ENCODE measurements around the gene ABCA9. TPM values are rescaled to one million over a fixed set of nuclear protein-coding genes. Genes with fewer than 3 reads are reported as not detected.
"Not testable (repeated sequence)": the region's sequence is repeated elsewhere in the genome, so short reads cannot be mapped to it uniquely, and the experiment has no call there.

The ABCA9 gene
- total and polyA plus RNA-seq, 2 of the 13 experiments (the other 11 are each of a cell fraction or from before 2014, with no cell fraction given) = 0.04 TPM; not detected in 1

GRCh38 chr17:69071233-69071586 lies 10.5 kb upstream of the ABCA9 start (continued):
- TF ChIP-seq ELF4 (CRISPR knock-in tag; IDR thresholded peaks at IDR 0.05; ENCODE audit: borderline replicate concordance) (0 out of 2 replicates have a peak, but pooled peaks have one; percentile 69), AHDC1 (CRISPR knock-in tag; IDR thresholded peaks at IDR 0.05; ENCODE audit: borderline replicate concordance) (peak; percentile 25; the same call in 1 of the 2 replicates), NFATC3 (CRISPR knock-in tag; IDR thresholded peaks at IDR 0.05) (peak; percentile 12; the same call in 1 of the 2 replicates)

GRCh38 chr17:69070378-69071232 lies 9.9 kb upstream of the ABCA9 start:
- H3K4me3 ChIP-seq (replicated peaks in 1 of 3; ENCODE audit: insufficient read depth in 1 of 3, low read depth in 2 of 3, low read length in 3 of 3); H3K79me2 ChIP-seq (ENCODE audit: insufficient read depth, low read length); H3K9me3 ChIP-seq (ENCODE audit: low read length); BruUV-seq (replicated peaks); H3K27me3 ChIP-seq (ENCODE audit: control insufficient read depth in 1 of 2, insufficient read depth in 2 of 2, low read length in 2 of 2); FAIRE-seq; CTCF ChIA-PET (ENCODE audit: low intra/inter-chr PET ratio, low total read pairs); H3K36me3 ChIP-seq (replicated peaks in 1 of 2; ENCODE audit: control insufficient read depth in 1 of 2, insufficient read depth in 2 of 2, low read length in 2 of 2); H4K20me1 ChIP-seq (ENCODE audit: insufficient read depth, low read length); H3K9ac ChIP-seq (ENCODE audit: insufficient read depth, low read depth, low read length); TF ChIP-seq FOXP1 (IDR thresholded peaks at IDR 0.05): not testable (repeated sequence)
- intact Hi-C loops (cut with micrococcal nuclease; ENCODE audit: unreplicated experiment) (loop anchor here (5.0 kb wide), 1 partner anchor 298 kb away; no protein-coding TSS in a partner anchor), in situ Hi-C loops (cut with HindIII; ENCODE audit: extremely low pct_ligation_motif_present, low pct_unique_long_range_greater_than_20kb) (loop anchor here (25.0 kb wide), 1 partner anchor 283 kb away; no protein-coding TSS in a partner anchor)
- Histone ChIP-seq H3K27ac (ENCODE audit: extremely low read length, insufficient read depth, low read length) (peak overlapping the region; percentile 1), H3K4me2 (ENCODE audit: low read depth, low read length) (0 out of 2 replicates have a peak overlapping the region, but pooled peaks have one; percentile 3), H3K4me1 (ENCODE audit: insufficient read depth, low read length) (peaks cover 64% of the 10 kb centered on the region), H2AFZ (ENCODE audit: low read length) (peak overlapping the region; percentile 50)
- ATAC-seq (peak; percentile 59), DNase-seq (ENCODE audit: low spot score) (peak; percentile 54)
- WGBS (ENCODE audit: low lambda C conversion rate) = 69% methylated on average over 7 of the region's 12 CpGs
- POLR2A ChIA-PET = interaction anchor here (1.1 to 2.9 kb wide), 2 partner anchors 20 to 23 kb away, joined by 4 to 12 read pairs; no protein-coding TSS in a partner anchor
- TF ChIP-seq PAXIP1 (CRISPR knock-in tag; conservative IDR thresholded peaks at IDR 0.05) (peak; percentile 22; the same call in 1 of the 2 replicates), FOXP1 (CRISPR knock-in tag; IDR thresholded peaks at IDR 0.05) (peak; percentile 19; the same call in 1 of the 2 replicates), ERF (CRISPR knock-in tag; IDR thresholded peaks at IDR 0.05) (peak; percentile 45; the same call in 1 of the 2 replicates), ZFP91 (CRISPR knock-in tag; IDR thresholded peaks at IDR 0.05; ENCODE audit: borderline replicate concordance) (peak; percentile 31; the same call in 1 of the 2 replicates), KDM5B (CRISPR knock-in tag; IDR thresholded peaks at IDR 0.05; ENCODE audit: borderline replicate concordance) (peak; percentile 8; the same call in 1 of the 2 replicates)
